Lower leg skin (tissue), 4 donors: ENCODE results near the gene MBLAC1. TPM values are rescaled to one million over a fixed set of nuclear protein-coding genes. Genes with fewer than 3 reads are reported as not detected.

Experiments
- DNase-seq, 2 donors: peaks; one replicate each; pipeline ENCODE4 v3.0.0-alpha.2; 2019; ENCODE audit warnings: low spot score in 2 of 2
- H3K4me3 ChIP-seq: fragments of 200-600 bp; sonication (generic); 2 replicates; pipeline ENCODE4 v1.5.1; 2017; ENCODE audit warnings: mild to moderate bottlenecking, low read depth; ENCODE audit not compliant: poor library complexity, severe bottlenecking
- POLR2A ChIP-seq, 2 donors: fragments of 450-650 bp; IDR thresholded peaks; one replicate each; pipeline ENCODE4 v1.6.1; 2016 to 2017; ENCODE audit warnings: antibody characterized with exemption in 2 of 2, mild to moderate bottlenecking in 1 of 2, moderate library complexity in 1 of 2
- WGBS, 2 donors: methylation state at CpG; one replicate each; pipeline ENCODE4 v1.1.5; 2018; 5-methylcytosine and 5-hydroxymethylcytosine counted together
- intact Hi-C: fragments of 100-400 bp; cut with DNase I; formaldehyde crosslinking; loops from one replicate; pipeline ENCODE4 v1.15.0; 2023; ENCODE audit warnings: low total_unique reads
- total RNA-seq, 4 donors: library from RNA; depleted of rRNA; stranded (reverse); fragments of >200 nt; gene quantifications; one replicate each; pipeline ENCODE4 v1.1.0, GENCODE V29; 2016
- TF ChIP-seq, protein P1 (sequence below), 3 donors: fragments of 450-650 bp; IDR thresholded peaks; one replicate each; pipeline ENCODE4 v1.5.1; 2016; ENCODE audit warnings: antibody characterized with exemption in 3 of 3, mild to moderate bottlenecking in 3 of 3, moderate library complexity in 2 of 3

Gene MBLAC1, protein sequence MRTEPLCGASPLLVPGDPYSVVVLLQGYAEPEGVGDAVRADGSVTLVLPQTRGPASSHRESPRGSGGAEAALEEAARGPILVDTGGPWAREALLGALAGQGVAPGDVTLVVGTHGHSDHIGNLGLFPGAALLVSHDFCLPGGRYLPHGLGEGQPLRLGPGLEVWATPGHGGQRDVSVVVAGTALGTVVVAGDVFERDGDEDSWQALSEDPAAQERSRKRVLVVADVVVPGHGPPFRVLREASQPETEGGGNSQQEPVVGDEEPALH
- total RNA-seq: 1 to 10 TPM; 1.6 to 8.7 (median 6.0) TPM

DNA sequence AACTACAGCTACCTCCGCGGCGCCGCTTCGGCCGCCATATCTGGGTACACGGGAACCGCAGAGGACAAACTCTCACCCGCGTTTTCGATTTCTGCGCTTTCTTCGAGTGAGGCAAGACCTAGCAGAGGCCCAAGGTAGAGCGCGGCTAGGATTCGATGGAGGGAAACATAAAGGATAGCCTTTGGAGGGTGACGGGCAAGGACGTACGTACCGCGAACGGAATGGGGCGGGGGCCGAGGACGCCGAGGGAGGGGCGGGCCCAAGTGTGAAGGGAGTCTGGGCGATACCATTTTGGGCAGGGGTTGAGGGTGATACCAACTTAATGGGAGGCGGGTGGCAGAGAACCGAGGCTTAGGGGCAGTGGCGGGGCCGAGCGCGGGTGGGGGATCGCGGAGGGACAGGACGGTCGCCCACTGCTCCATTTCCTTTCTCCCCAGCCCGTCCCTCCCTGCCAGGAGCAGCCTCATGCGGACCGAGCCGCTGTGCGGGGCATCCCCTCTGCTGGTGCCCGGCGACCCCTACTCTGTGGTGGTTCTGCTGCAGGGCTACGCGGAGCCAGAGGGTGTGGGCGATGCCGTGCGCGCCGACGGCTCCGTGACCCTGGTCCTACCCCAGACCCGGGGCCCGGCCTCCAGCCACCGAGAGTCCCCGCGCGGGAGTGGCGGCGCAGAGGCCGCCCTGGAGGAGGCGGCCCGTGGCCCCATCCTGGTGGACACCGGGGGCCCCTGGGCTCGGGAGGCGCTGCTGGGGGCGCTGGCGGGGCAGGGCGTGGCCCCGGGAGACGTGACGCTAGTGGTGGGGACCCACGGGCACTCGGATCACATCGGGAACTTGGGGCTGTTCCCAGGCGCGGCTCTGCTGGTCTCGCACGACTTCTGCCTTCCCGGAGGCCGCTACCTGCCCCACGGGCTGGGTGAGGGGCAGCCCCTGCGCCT, at the start of gene MBLAC1:
MBLAC1 (plus strand) TSS at position 37 of the 935 bp plus-strand sequence; CDS start at position 466, 429 bp downstream.
- 0 to 1% methylated on average over 37 to 69 of the region's 85 CpGs for WGBS, 2 donors

DNA sequence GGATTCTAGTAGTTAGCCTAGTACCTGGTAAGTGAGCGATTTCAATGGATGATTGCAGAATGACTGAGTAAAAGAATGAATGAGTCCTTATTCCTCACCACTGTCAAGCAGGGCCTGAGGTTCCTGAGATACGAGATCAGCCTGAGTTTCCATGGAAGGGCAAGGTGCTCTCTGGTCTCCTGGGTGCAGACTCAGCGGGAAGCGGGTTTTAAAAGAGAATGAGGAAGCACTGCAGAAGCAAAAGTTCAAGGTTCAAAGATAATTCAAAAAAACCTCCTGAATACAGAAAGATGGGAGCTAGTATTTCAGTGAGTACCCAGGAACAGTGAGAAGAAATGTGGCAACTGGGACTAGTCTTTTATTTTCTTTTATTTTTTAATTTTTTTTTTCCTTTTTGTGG, 49.6 kb upstream of the MBLAC1 start:
- intact Hi-C loops: no loop called here
- no peak for TF ChIP-seq POLR2A (IDR thresholded peaks at IDR 0.05)
- TF ChIP-seq, protein P1, sequence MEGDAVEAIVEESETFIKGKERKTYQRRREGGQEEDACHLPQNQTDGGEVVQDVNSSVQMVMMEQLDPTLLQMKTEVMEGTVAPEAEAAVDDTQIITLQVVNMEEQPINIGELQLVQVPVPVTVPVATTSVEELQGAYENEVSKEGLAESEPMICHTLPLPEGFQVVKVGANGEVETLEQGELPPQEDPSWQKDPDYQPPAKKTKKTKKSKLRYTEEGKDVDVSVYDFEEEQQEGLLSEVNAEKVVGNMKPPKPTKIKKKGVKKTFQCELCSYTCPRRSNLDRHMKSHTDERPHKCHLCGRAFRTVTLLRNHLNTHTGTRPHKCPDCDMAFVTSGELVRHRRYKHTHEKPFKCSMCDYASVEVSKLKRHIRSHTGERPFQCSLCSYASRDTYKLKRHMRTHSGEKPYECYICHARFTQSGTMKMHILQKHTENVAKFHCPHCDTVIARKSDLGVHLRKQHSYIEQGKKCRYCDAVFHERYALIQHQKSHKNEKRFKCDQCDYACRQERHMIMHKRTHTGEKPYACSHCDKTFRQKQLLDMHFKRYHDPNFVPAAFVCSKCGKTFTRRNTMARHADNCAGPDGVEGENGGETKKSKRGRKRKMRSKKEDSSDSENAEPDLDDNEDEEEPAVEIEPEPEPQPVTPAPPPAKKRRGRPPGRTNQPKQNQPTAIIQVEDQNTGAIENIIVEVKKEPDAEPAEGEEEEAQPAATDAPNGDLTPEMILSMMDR (IDR thresholded peaks at IDR 0.05): no peak
- H3K4me3 ChIP-seq: no peak overlapping the region
- DNase-seq: no peak
- WGBS, 2 donors: 93 to 99% methylated on average over 4 of the region's 4 CpGs

More for the DNA sequence above, at the start of gene MBLAC1:
- intact Hi-C loops: no loop called here
- peak; percentile 90 to 97 for DNase-seq
- no peak for TF ChIP-seq POLR2A (IDR thresholded peaks at IDR 0.05)
- TF ChIP-seq, protein P1 (IDR thresholded peaks at IDR 0.05): no peak
- H3K4me3 ChIP-seq: peak within 1 kb of the TSS; percentile 66

DNA sequence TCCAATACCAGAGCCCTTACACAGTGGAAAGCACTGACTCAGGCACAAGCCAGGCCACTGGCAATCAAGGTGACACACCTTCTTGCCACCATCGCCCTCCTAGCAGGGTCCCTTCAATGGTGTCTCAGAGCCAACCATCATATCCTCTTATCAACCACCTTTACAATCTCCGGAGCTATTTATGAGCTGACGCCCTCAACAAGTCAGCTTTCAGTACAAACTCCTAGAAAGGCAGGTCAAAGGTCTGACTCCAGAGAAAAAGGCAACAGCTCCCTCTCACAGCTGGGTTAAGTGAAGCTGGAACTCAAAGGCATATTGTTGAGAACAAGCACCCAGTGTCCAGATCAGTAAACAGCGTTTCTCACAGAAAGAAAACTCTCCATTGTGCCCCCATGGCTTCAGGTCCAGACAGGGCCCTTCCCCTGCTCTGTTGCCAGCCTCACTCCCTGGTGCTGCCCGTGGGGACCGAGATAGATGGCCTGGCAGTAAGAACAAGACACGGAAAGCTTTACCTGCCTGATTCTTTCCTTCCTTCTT, 47.7 kb upstream of the MBLAC1 start:
- WGBS, 2 donors: 66 to 75% methylated on average over 7 of the region's 7 CpGs
- no peak for DNase-seq
- intact Hi-C loops: no loop called here
- TF ChIP-seq, protein P1 (IDR thresholded peaks at IDR 0.05): no peak
- no peak for TF ChIP-seq POLR2A (IDR thresholded peaks at IDR 0.05)
- no peak overlapping the region for H3K4me3 ChIP-seq

DNA sequence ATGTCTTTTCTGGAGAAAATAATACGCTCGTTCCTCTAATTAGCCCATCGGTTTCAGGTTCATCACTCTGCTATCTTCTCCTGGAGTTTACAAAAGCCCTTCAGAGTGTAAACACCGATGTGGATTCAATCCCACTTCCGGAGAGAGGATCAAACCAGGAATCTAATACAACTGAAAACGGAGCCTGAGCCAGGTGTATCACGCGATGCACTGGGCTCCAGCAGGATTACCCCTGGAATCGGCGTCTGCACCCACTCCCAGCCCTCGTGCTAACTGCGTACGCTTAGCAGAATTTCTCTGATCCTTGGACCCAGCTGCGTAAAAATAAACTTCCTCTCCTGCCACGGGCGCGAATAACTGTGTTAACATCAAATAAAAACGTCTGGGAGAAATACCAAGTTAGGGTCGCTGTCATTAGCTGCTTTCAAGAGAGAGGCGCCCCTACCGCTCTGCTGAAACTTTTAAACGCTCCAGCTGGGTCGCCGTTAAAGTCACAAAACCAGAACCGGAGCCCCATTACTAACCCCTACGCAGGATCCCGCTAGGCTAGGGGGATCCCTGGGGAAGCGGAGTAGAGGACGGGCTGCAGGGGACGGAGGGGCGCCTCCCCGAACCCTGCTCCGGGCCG, 45.7 kb upstream of the MBLAC1 start:
- no peak for DNase-seq
- H3K4me3 ChIP-seq: peak overlapping the region; percentile 73
- intact Hi-C loops: no loop called here
- TF ChIP-seq, protein P1 (IDR thresholded peaks at IDR 0.05): no peak
- TF ChIP-seq POLR2A (IDR thresholded peaks at IDR 0.05): no peak
- WGBS, 2 donors: 1% methylated on average over 34 of the region's 34 CpGs

DNA sequence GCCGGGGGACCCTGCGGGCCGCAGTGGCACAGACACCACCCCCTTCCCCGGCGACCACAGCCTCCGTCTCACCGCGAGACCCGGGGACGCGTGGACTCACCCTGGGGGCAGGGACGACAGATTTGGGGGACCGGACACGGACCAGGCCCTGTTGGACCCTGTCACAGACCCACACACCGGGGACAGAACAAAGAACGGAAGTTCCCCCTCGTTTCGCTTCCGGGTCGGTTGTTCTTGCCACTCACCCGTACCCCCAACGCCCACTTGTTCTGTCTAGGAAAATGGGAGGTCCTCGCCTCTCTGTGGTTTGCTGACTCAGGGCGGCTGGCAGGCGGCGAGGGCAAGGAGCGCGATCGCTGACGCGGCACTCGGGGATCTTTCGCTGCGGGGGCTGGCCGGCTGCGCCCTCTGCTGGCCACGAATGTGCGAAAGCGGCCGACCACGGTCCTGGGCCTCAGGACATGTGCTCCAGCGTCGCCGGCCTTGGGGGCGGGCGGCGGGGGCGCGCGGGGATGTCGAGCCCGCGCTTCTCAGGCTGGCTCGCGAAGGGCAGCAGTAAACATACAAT, 45.1 kb upstream of the MBLAC1 start, which contains the start of gene ZNF3:
ZNF3 (minus strand) TSS at position 189 of the 568 bp plus-strand sequence. CDS start 4,366 bp downstream, outside the sequence.
- peak; percentile 98 to 100 for DNase-seq
- intact Hi-C loops: no loop called here
- TF ChIP-seq, protein P1 (IDR thresholded peaks at IDR 0.05): peak in 1 of 3 donors; percentile 90
- peak in 1 of 2 donors; percentile 6 for TF ChIP-seq POLR2A (IDR thresholded peaks at IDR 0.05)
- 0 to 1% methylated on average over 44 to 48 of the region's 55 CpGs for WGBS, 2 donors
- peak within 1 kb of the TSS; percentile 73 for H3K4me3 ChIP-seq
